Stimulated activated CD8-positive, alpha-beta memory T cell treated with anti-CD3 and anti-CD28 coated beads, Interleukin-4, amount 100 ng/mL, for 24 hours (primary cell): Measurements from ENCODE around the gene OR10A5.
"Not testable (repeated sequence)": the region's sequence is repeated elsewhere in the genome, so short reads cannot be mapped to it uniquely, and the experiment has no call there.

ENCODE experiments used
- DNase-seq: peaks from one replicate; pipeline ENCODE4 v3.0.0-alpha.2; 2020; ENCODE audit warnings: low read depth

Gene OR10A5

GRCh38 chr11:6845383-6845782 lies at the start of gene OR10A5:
OR10A5 (plus strand) TSS chr11:6845683; CDS start chr11:6845683, 0 bp downstream.
- no peak for DNase-seq

- DNase-seq, result no peak
These were observed 46.1 kb upstream of the OR10A5 start, which contains the start of gene OR6A2 for GRCh38 chr11:6799402-6799801. OR6A2 (minus strand) TSS chr11:6799689; CDS start chr11:6795708, 3,981 bp downstream.

GRCh38 chr11:6801075-6801474 lies 44.4 kb upstream of the OR10A5 start:
- not testable (repeated sequence) for DNase-seq

GRCh38 chr11:6812390-6813005 lies 33.0 kb upstream of the OR10A5 start:
- DNase-seq, result no peak

GRCh38 chr11:6813656-6814055 lies 31.8 kb upstream of the OR10A5 start:
- DNase-seq, result no peak

GRCh38 chr11:6817694-6818093 lies 27.8 kb upstream of the OR10A5 start:
- DNase-seq, result no peak

GRCh38 chr11:6818967-6819366 lies 26.5 kb upstream of the OR10A5 start:
- DNase-seq, result no peak

- DNase-seq, result no peak
These were observed 21.2 kb upstream of the OR10A5 start for GRCh38 chr11:6824136-6824823.

- no peak for DNase-seq
These were observed 20.2 kb upstream of the OR10A5 start for GRCh38 chr11:6825231-6825744.

- DNase-seq, result no peak
These were observed 17.4 kb upstream of the OR10A5 start for GRCh38 chr11:6828103-6828502.

GRCh38 chr11:6833356-6833755 lies 12.1 kb upstream of the OR10A5 start:
- no peak for DNase-seq

GRCh38 chr11:6834021-6834420 lies 11.5 kb upstream of the OR10A5 start:
- DNase-seq, result no peak

GRCh38 chr11:6841694-6842093 lies 3.8 kb upstream of the OR10A5 start:
- no peak for DNase-seq

GRCh38 chr11:6843670-6844069 lies 1.8 kb upstream of the OR10A5 start:
- no peak for DNase-seq

- DNase-seq, result no peak
These were observed 1.1 kb upstream of the OR10A5 start for GRCh38 chr11:6844356-6844755.

GRCh38 chr11:6850526-6850925 lies 5.0 kb downstream of the OR10A5 start:
- no peak for DNase-seq

GRCh38 chr11:6854801-6855200 lies 9.3 kb downstream of the OR10A5 start:
- DNase-seq, result not testable (repeated sequence)

GRCh38 chr11:6855971-6856541 lies 10.6 kb downstream of the OR10A5 start:
- no peak for DNase-seq

GRCh38 chr11:6856871-6857270 lies 11.4 kb downstream of the OR10A5 start:
- no peak for DNase-seq

- DNase-seq, result no peak
These were observed 17.5 kb downstream of the OR10A5 start, which contains the start of gene OR10A2 for GRCh38 chr11:6862961-6863360. OR10A2 (plus strand) TSS chr11:6863057; CDS start chr11:6869755, 6,698 bp downstream.

GRCh38 chr11:6864438-6864837 lies 19.0 kb downstream of the OR10A5 start:
- DNase-seq, result no peak

GRCh38 chr11:6871278-6871677 lies 25.8 kb downstream of the OR10A5 start:
- no peak for DNase-seq

- no peak for DNase-seq
These were observed 30.3 kb downstream of the OR10A5 start for GRCh38 chr11:6875761-6876160.
